Measurements from ENCODE around the gene HSD17B7. TPM values are rescaled to one million over a fixed set of nuclear protein-coding genes. Genes with fewer than 3 reads are reported as not detected.

Gene HSD17B7
- total and polyA plus RNA-seq, 8 donors = 4.1 to 14.2 (median 6.8) TPM

DNA sequence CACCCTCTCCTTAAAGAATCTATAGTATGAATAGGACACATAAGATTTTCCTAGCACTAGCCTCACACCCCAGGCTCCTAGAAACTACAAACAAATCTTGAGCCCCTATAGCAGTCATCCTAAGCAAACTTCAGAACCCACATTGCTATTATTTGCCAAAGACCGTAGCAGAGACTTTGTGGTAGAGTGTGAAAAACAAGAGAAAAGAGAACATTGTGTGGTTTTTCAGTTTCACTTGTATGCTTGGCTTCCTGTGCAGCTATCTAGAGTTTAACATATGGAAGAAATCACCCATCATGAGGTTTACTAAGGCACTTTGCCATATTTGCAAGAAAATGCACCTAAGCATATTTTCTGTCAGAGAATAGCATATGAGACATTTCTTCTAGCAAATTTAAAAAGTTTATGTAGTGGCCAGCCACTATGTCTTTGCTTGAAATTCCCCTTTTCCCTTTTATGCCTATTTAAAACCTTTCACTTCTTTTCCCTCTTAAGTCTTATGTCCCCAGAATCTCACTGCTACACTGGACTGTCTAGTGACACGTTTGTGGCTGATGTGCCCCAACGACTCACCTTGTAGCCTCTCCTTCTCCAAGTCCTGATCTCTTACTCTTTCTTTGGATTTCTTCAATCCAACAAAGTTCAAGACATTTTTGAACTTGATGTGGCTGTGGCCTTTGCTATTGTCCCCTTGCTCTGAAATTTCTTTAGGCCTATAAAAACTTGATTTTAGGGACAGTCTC lies 44.8 kb downstream of the HSD17B7 start:
- FAIRE-seq = no peak
- H3K27me3 ChIP-seq = no peaks in the 10 kb centered on the region
- no peaks in the 10 kb centered on the region for H3K9me3 ChIP-seq
- intact Hi-C loops (cut with DNase I) = no loop called here
- H3K4me3 ChIP-seq = no peak overlapping the region
- H3K27ac ChIP-seq = no peak overlapping the region
- TF ChIP-seq, protein P1, sequence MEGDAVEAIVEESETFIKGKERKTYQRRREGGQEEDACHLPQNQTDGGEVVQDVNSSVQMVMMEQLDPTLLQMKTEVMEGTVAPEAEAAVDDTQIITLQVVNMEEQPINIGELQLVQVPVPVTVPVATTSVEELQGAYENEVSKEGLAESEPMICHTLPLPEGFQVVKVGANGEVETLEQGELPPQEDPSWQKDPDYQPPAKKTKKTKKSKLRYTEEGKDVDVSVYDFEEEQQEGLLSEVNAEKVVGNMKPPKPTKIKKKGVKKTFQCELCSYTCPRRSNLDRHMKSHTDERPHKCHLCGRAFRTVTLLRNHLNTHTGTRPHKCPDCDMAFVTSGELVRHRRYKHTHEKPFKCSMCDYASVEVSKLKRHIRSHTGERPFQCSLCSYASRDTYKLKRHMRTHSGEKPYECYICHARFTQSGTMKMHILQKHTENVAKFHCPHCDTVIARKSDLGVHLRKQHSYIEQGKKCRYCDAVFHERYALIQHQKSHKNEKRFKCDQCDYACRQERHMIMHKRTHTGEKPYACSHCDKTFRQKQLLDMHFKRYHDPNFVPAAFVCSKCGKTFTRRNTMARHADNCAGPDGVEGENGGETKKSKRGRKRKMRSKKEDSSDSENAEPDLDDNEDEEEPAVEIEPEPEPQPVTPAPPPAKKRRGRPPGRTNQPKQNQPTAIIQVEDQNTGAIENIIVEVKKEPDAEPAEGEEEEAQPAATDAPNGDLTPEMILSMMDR (IDR thresholded peaks at IDR 0.05) = no peak
- DNase-seq = no peak
- no peaks in the 10 kb centered on the region for H3K4me1 ChIP-seq
- 46 to 51% methylated on average over 3 of the region's 3 CpGs for WGBS, 2 donors
- no peaks in the 10 kb centered on the region for H3K36me3 ChIP-seq
- ATAC-seq = no peak

DNA sequence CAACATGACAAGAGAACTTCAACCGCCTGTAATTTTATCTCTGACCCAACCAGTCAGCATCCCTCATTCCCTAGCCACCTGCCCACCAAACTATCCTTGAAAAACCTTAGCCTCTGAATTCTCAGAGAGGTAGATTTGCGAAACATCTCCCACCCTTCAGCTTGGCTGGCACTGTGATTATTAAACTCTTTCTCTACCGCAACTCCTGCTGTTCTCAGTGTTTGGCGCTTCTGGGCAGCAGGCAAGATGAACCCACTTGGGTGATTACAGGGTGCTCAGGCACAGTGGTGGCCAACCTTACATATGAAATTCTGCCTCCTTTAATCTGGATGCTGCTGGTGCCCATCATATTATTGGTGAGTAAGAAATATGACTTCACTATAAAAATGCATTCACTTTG lies 48.4 kb downstream of the HSD17B7 start:
- Histone ChIP-seq H3K4me3 (no peak overlapping the region), H3K4me1 (no peaks in the 10 kb centered on the region), H3K27me3 (no peaks in the 10 kb centered on the region), H3K27ac (no peak overlapping the region), H3K36me3 (no peaks in the 10 kb centered on the region), H3K9me3 (no peaks in the 10 kb centered on the region)
- no peak for ATAC-seq
- WGBS, 2 donors = 69 to 89% methylated on average over 4 of the region's 4 CpGs
- intact Hi-C loops (cut with DNase I) = no loop called here
- TF ChIP-seq, protein P1 (IDR thresholded peaks at IDR 0.05) = no peak
- no peak for DNase-seq
- no peak for FAIRE-seq

- FAIRE-seq = no peak
- no peak overlapping the region for H3K27ac ChIP-seq
- DNase-seq = no peak
- H3K4me3 ChIP-seq = no peak overlapping the region
- no peaks in the 10 kb centered on the region for H3K4me1 ChIP-seq
- no peaks in the 10 kb centered on the region for H3K9me3 ChIP-seq
- no peaks in the 10 kb centered on the region for H3K36me3 ChIP-seq
- ATAC-seq = no peak
- TF ChIP-seq, protein P1 (IDR thresholded peaks at IDR 0.05) = no peak
- H3K27me3 ChIP-seq = no peaks in the 10 kb centered on the region
- intact Hi-C loops (cut with DNase I) = no loop called here
Measured at GRCh38 chr1:162840250-162840839, 49.8 kb downstream of the HSD17B7 start.

DNA sequence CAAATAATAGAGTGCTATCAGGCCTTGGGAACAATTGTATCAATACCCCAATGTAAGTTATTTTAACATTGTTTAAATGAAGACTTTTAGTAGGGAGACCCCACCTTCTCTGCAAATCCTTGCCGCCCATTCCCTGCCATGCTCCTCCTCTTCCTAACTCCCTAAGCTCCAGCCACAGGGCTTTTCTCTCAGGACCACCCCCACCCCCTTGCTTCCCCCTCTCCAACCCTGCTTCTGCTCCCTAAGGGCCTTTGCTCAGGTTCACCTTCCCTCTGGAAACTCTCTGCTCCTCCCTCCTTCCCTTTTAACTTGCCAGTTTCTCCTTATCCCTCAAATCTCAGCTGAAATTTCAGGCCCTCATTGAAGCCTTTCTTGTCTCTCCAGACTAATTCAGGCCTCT lies 53.7 kb downstream of the HSD17B7 start:
- 87 to 100% methylated on average over 1 of the region's 1 CpG for WGBS, 2 donors
- TF ChIP-seq, protein P1 (IDR thresholded peaks at IDR 0.05) = no peak

More for the DNA sequence above, 53.7 kb downstream of the HSD17B7 start:
- no peak for ATAC-seq
- Histone ChIP-seq H3K4me1 (no peaks in the 10 kb centered on the region), H3K27me3 (no peaks in the 10 kb centered on the region), H3K27ac (no peak overlapping the region), H3K36me3 (no peaks in the 10 kb centered on the region), H3K9me3 (no peaks in the 10 kb centered on the region), H3K4me3 (no peak overlapping the region)
- no peak for DNase-seq
- intact Hi-C loops (cut with DNase I) = no loop called here
- no peak for FAIRE-seq
